ENCODE data around the gene DMXL1. TPM values are rescaled to one million over a fixed set of nuclear protein-coding genes. Genes with fewer than 3 reads are reported as not detected.

The DMXL1 gene
- total RNA-seq, 3 donors from 2014 or later, result 53.1 to 91.2 (median 60.3) TPM

- TF ChIP-seq POLR2AphosphoS5 (IDR thresholded peaks at IDR 0.05) (no peak), POLR2A (IDR thresholded peaks at IDR 0.05) (no peak), CTCF (IDR thresholded peaks at IDR 0.05) (no peak)
- Histone ChIP-seq H3K4me1 (no peaks in the 10 kb centered on the region), H3K27ac (peak overlapping the region; percentile 23 to 29), H3K36me3 (peaks cover 9% of the 10 kb centered on the region), H3K27me3 (no peaks in the 10 kb centered on the region), H3K9me3 (no peaks in the 10 kb centered on the region), H3K4me3 (no peak overlapping the region)
- DNase-seq (ENCODE audit: low spot score in 2 of 2), result no peak
- intact Hi-C loops (cut with DNase I; ENCODE audit: low total_unique reads), result no loop called here
Measured at GRCh38 chr5:119243888-119244287, 173.0 kb downstream of the DMXL1 start.

- TF ChIP-seq CTCF (IDR thresholded peaks at IDR 0.05) (no peak), POLR2AphosphoS5 (IDR thresholded peaks at IDR 0.05) (no peak), POLR2A (IDR thresholded peaks at IDR 0.05) (no peak)
- no peaks in the 10 kb centered on the region for H3K27me3 ChIP-seq
- no peak overlapping the region for H3K27ac ChIP-seq
- no peak for DNase-seq (ENCODE audit: low spot score in 2 of 2)
- H3K9me3 ChIP-seq, result peaks cover 0 to 8% of the 10 kb centered on the region in 2 donors
- no peak overlapping the region for H3K4me3 ChIP-seq
- intact Hi-C loops (cut with DNase I; ENCODE audit: low total_unique reads), result no loop called here
- H3K36me3 ChIP-seq, result no peaks in the 10 kb centered on the region
- H3K4me1 ChIP-seq, result no peaks in the 10 kb centered on the region
Measured at GRCh38 chr5:119250946-119251901, 180.3 kb downstream of the DMXL1 start.

GRCh38 chr5:119255571-119256356, 184.9 kb downstream of the DMXL1 start:
- H3K4me3 ChIP-seq, result no peak overlapping the region
- TF ChIP-seq POLR2A (IDR thresholded peaks at IDR 0.05) (no peak), CTCF (IDR thresholded peaks at IDR 0.05) (no peak), POLR2AphosphoS5 (IDR thresholded peaks at IDR 0.05) (no peak)
- H3K36me3 ChIP-seq, result no peaks in the 10 kb centered on the region
- no peaks in the 10 kb centered on the region for H3K27me3 ChIP-seq
- intact Hi-C loops (cut with DNase I; ENCODE audit: low total_unique reads), result no loop called here
- DNase-seq (ENCODE audit: low spot score in 2 of 2), result no peak
- H3K4me1 ChIP-seq, result no peaks in the 10 kb centered on the region
- no peak overlapping the region for H3K27ac ChIP-seq
- H3K9me3 ChIP-seq, result peaks cover 0 to 12% of the 10 kb centered on the region in 2 donors

- H3K4me3 ChIP-seq, result no peak overlapping the region
- H3K27me3 ChIP-seq, result no peaks in the 10 kb centered on the region
- H3K36me3 ChIP-seq, result no peaks in the 10 kb centered on the region
- no peak for TF ChIP-seq POLR2AphosphoS5 (IDR thresholded peaks at IDR 0.05)
- TF ChIP-seq CTCF (IDR thresholded peaks at IDR 0.05), result no peak
- TF ChIP-seq POLR2A (IDR thresholded peaks at IDR 0.05), result no peak
- no peak overlapping the region for H3K27ac ChIP-seq
- H3K4me1 ChIP-seq, result no peaks in the 10 kb centered on the region
- intact Hi-C loops (cut with DNase I; ENCODE audit: low total_unique reads), result no loop called here
- peaks cover 0 to 12% of the 10 kb centered on the region in 2 donors for H3K9me3 ChIP-seq
- DNase-seq (ENCODE audit: low spot score in 2 of 2), result no peak
Measured at GRCh38 chr5:119257613-119258012, 186.7 kb downstream of the DMXL1 start.

GRCh38 chr5:119263639-119264038, 192.8 kb downstream of the DMXL1 start:
- H3K9me3 ChIP-seq, result no peaks in the 10 kb centered on the region
- H3K27ac ChIP-seq, result no peak overlapping the region
- H3K4me3 ChIP-seq, result no peak overlapping the region
- TF ChIP-seq CTCF (IDR thresholded peaks at IDR 0.05), result no peak
- no peak for TF ChIP-seq POLR2AphosphoS5 (IDR thresholded peaks at IDR 0.05)
- no peak for TF ChIP-seq POLR2A (IDR thresholded peaks at IDR 0.05)
- no peaks in the 10 kb centered on the region for H3K36me3 ChIP-seq
- no peak for DNase-seq (ENCODE audit: low spot score in 2 of 2)
- H3K4me1 ChIP-seq, result no peaks in the 10 kb centered on the region
- intact Hi-C loops (cut with DNase I; ENCODE audit: low total_unique reads), result no loop called here
- H3K27me3 ChIP-seq, result no peaks in the 10 kb centered on the region

Data from breast epithelium (tissue), 4 donors.